Common myeloid progenitor, CD34-positive (primary cell): ENCODE results near the gene ST3GAL6. TPM values are rescaled to one million over a fixed set of nuclear protein-coding genes. Genes with fewer than 3 reads are reported as not detected.
A peak's percentile ranks its signal among the peaks of the same experiment; 100 is the strongest.

Experiments used
- CTCF ChIA-PET: fragments of 350-600 bp; sonication (Branson Sonifier 250); formaldehyde crosslinking; loops from one replicate; lab custom pipeline; 2021; ENCODE audit warnings: antibody characterized with exemption; lab: Charles Lee
- POLR2A ChIA-PET: fragments of 350-600 bp; sonication (Branson Sonifier 250); formaldehyde crosslinking; loops from one replicate; lab custom pipeline; 2021; ENCODE audit warnings: antibody characterized with exemption; lab: Charles Lee
- DNase-seq, 3 donors: peaks; one replicate each; pipeline versions ENCODE4 v3.0.0 to v3.0.0-alpha.2; 2013
- H3K27ac ChIP-seq, 2 experiments: 1 replicate in 1 of 2; 2 replicates in 1 of 2; pipeline ENCODE4 v1.7.0; 2013; ENCODE audit warnings: inconsistent platforms in 2 of 2, low read length in 2 of 2, mild to moderate bottlenecking in 2 of 2, low read depth in 1 of 2, moderate library complexity in 1 of 2; ENCODE audit not compliant: severe bottlenecking in 2 of 2, insufficient read depth in 1 of 2, poor library complexity in 1 of 2
- H3K27me3 ChIP-seq, 5 experiments: replicated peaks in 2 of 5; 1 replicate in 3 of 5; 2 replicates in 2 of 5; pipeline versions ENCODE4 v1.6.1 to v1.7.0; 2013; ENCODE audit warnings: low read length in 4 of 5, mild to moderate bottlenecking in 2 of 5, moderate library complexity in 2 of 5, inconsistent platforms in 1 of 5; ENCODE audit not compliant: insufficient read depth in 5 of 5, control insufficient read depth in 4 of 5
- H3K36me3 ChIP-seq, 4 experiments: 1 replicate in 2 of 4; 2 replicates in 2 of 4; pipeline versions ENCODE4 v1.6.1 to v1.7.0; 2013; ENCODE audit warnings: low read length in 3 of 4, control low read depth in 1 of 4, mild to moderate bottlenecking in 1 of 4; ENCODE audit not compliant: control insufficient read depth in 4 of 4, insufficient read depth in 4 of 4
- H3K4me1 ChIP-seq, 4 experiments: 1 replicate in 3 of 4; 2 replicates in 1 of 4; pipeline versions ENCODE4 v1.6.1 to v1.7.1; 2013; ENCODE audit warnings: low read length in 3 of 4, mild to moderate bottlenecking in 3 of 4, control low read depth in 1 of 4, inconsistent platforms in 1 of 4, moderate library complexity in 1 of 4; ENCODE audit not compliant: control insufficient read depth in 4 of 4, insufficient read depth in 4 of 4; ENCODE audit errors: control extremely low read depth in 1 of 4
- H3K4me3 ChIP-seq, 7 experiments: 1 replicate in 4 of 7; 2 replicates in 3 of 7; pipeline versions ENCODE4 v1.5.1 to v1.7.0; 2013; ENCODE audit warnings: mild to moderate bottlenecking in 7 of 7, low read length in 6 of 7, moderate library complexity in 6 of 7, inconsistent platforms in 2 of 7, low read depth in 2 of 7, control low read depth in 1 of 7; ENCODE audit not compliant: insufficient read depth in 4 of 7, control insufficient read depth in 1 of 7; ENCODE audit errors: extremely low read depth in 1 of 7
- H3K9me3 ChIP-seq, 5 experiments: 1 replicate in 4 of 5; 2 replicates in 1 of 5; pipeline versions ENCODE4 v1.6.1 to v1.7.1; 2013; ENCODE audit warnings: low read length in 4 of 5, mild to moderate bottlenecking in 2 of 5, inconsistent platforms in 1 of 5, low read depth in 1 of 5, moderate library complexity in 1 of 5; ENCODE audit not compliant: control insufficient read depth in 4 of 5, insufficient read depth in 2 of 5; ENCODE audit errors: control extremely low read depth in 1 of 5
- WGBS: methylation state at CpG from one replicate; pipeline ENCODE4 v1.1.5; 2013; ENCODE audit not compliant: insufficient coverage; 5-methylcytosine and 5-hydroxymethylcytosine counted together
- polyA plus RNA-seq: library from polyadenylated mRNA; unstranded; fragments of 120-200 nt; gene quantifications from one replicate; pipeline ENCODE4 v1.2.1, GENCODE V29; 2013

Gene ST3GAL6
- 9.4 TPM for polyA plus RNA-seq

- peaks cover 0 to 6% (median under 1%) of the 10 kb centered on the region in 4 experiments for H3K36me3 ChIP-seq
- peak within 1 kb of the TSS in 1 of 2 experiments; percentile 62 for H3K27ac ChIP-seq
- H3K9me3 ChIP-seq: no peaks in the 10 kb centered on the region
- ChIA-PET CTCF (interaction anchor here (1.0 to 1.6 kb wide), 4 partner anchors 19 to 48 kb away, joined by 3 to 5 read pairs (median 3); no protein-coding TSS in a partner anchor), POLR2A (interaction anchor here (1.0 kb wide), 1 partner anchor 31 kb away, joined by 5 read pairs; no protein-coding TSS in a partner anchor)
- peak within 1 kb of the TSS in 6 of 7 experiments; percentile 21 to 74 (median 38) for H3K4me3 ChIP-seq
- no peaks in the 10 kb centered on the region for H3K27me3 ChIP-seq
- WGBS: 0% methylated on average over 1 of the region's 1 CpG
- DNase-seq: peak; percentile 70 to 91 (median 86)
- peaks cover 38 to 68% (median 47%) of the 10 kb centered on the region in 4 experiments for H3K4me1 ChIP-seq
Observed at GRCh38 chr3:98763076-98763475, at the start of gene ST3GAL6. TSS of gene ST3GAL6 (plus strand) at chr3:98763340. CDS start at chr3:98768441, 5,101 bp downstream.

GRCh38 chr3:98713984-98714383 is 49.2 kb upstream of the ST3GAL6 start:
- Histone ChIP-seq H3K27me3 (no peaks in the 10 kb centered on the region), H3K9me3 (no peaks in the 10 kb centered on the region), H3K36me3 (no peaks in the 10 kb centered on the region), H3K4me3 (no peak overlapping the region), H3K27ac (no peak overlapping the region), H3K4me1 (peaks cover 0 to 3% (median 0%) of the 10 kb centered on the region in 4 experiments)
- no peak for DNase-seq
- WGBS: 89% methylated on average over 2 of the region's 3 CpGs
- CTCF ChIA-PET: interaction anchor here (0.6 kb wide), 1 partner anchor 10 kb away, joined by 3 read pairs; no protein-coding TSS in a partner anchor
- POLR2A ChIA-PET: no interaction called here

GRCh38 chr3:98717584-98717983 is 45.6 kb upstream of the ST3GAL6 start:
- ChIA-PET POLR2A (no interaction called here), CTCF (no interaction called here)
- no peaks in the 10 kb centered on the region for H3K4me1 ChIP-seq
- H3K27me3 ChIP-seq: no peaks in the 10 kb centered on the region
- H3K36me3 ChIP-seq: no peaks in the 10 kb centered on the region
- no peak for DNase-seq
- no peak overlapping the region for H3K4me3 ChIP-seq
- WGBS: 100% methylated on average over 1 of the region's 2 CpGs
- no peak overlapping the region for H3K27ac ChIP-seq
- H3K9me3 ChIP-seq: no peaks in the 10 kb centered on the region

GRCh38 chr3:98718730-98719129 is 44.4 kb upstream of the ST3GAL6 start:
- H3K27ac ChIP-seq: no peak overlapping the region
- no peak overlapping the region for H3K4me3 ChIP-seq
- no CpG with 5 or more reads among the region's 1 CpG for WGBS
- no peaks in the 10 kb centered on the region for H3K9me3 ChIP-seq
- ChIA-PET CTCF (no interaction called here), POLR2A (no interaction called here)
- no peak for DNase-seq
- H3K36me3 ChIP-seq: no peaks in the 10 kb centered on the region
- no peaks in the 10 kb centered on the region for H3K4me1 ChIP-seq
- H3K27me3 ChIP-seq: no peaks in the 10 kb centered on the region

- no peak for DNase-seq
Observed at GRCh38 chr3:98721776-98722175, 41.4 kb upstream of the ST3GAL6 start.

GRCh38 chr3:98722389-98722788 is 40.8 kb upstream of the ST3GAL6 start:
- Histone ChIP-seq H3K4me1 (no peaks in the 10 kb centered on the region), H3K4me3 (no peak overlapping the region), H3K27me3 (no peaks in the 10 kb centered on the region), H3K27ac (no peak overlapping the region), H3K9me3 (no peaks in the 10 kb centered on the region), H3K36me3 (no peaks in the 10 kb centered on the region)
- no peak for DNase-seq
- WGBS: 100% methylated on average over 3 of the region's 4 CpGs
- CTCF ChIA-PET: interaction anchor here (1.1 kb wide), 1 partner anchor 65 kb away, joined by 3 read pairs; no protein-coding TSS in a partner anchor
- POLR2A ChIA-PET: interaction anchor here (0.8 kb wide), 1 partner anchor 804 kb away, joined by 5 read pairs; no protein-coding TSS in a partner anchor

More at GRCh38 chr3:98721776-98722175, 41.4 kb upstream of the ST3GAL6 start:
- no peak overlapping the region for H3K27ac ChIP-seq
- no CpG with 5 or more reads among the region's 1 CpG for WGBS
- no peaks in the 10 kb centered on the region for H3K9me3 ChIP-seq
- no peaks in the 10 kb centered on the region for H3K4me1 ChIP-seq
- CTCF ChIA-PET: interaction anchor here (1.1 to 1.2 kb wide), 2 partner anchors 40 to 64 kb away, joined by 3 read pairs; no protein-coding TSS in a partner anchor
- POLR2A ChIA-PET: interaction anchor here (0.8 kb wide), 1 partner anchor 803 kb away, joined by 5 read pairs; no protein-coding TSS in a partner anchor
- H3K4me3 ChIP-seq: no peak overlapping the region
- H3K27me3 ChIP-seq: no peaks in the 10 kb centered on the region
- no peaks in the 10 kb centered on the region for H3K36me3 ChIP-seq

GRCh38 chr3:98725352-98725751 is 37.8 kb upstream of the ST3GAL6 start:
- no CpG with 5 or more reads among the region's 2 CpGs for WGBS
- no peak overlapping the region for H3K4me3 ChIP-seq

More at GRCh38 chr3:98725352-98725751, 37.8 kb upstream of the ST3GAL6 start:
- POLR2A ChIA-PET: no interaction called here
- CTCF ChIA-PET: no interaction called here
- DNase-seq: no peak
- Histone ChIP-seq H3K36me3 (no peaks in the 10 kb centered on the region), H3K4me1 (peaks cover 5 to 10% (median 9%) of the 10 kb centered on the region in 4 experiments), H3K27ac (no peak overlapping the region), H3K9me3 (no peaks in the 10 kb centered on the region), H3K27me3 (no peaks in the 10 kb centered on the region)
